ENCODE results near the gene ARHGAP22.

The ARHGAP22 gene

GRCh38 chr10:48590945-48591344 lies 13.9 kb downstream of the ARHGAP22 start:
- DNase-seq (ENCODE audit: low read depth, low spot score), result no peak

- DNase-seq (ENCODE audit: low read depth, low spot score), result no peak
Observed at GRCh38 chr10:48589266-48589665, 15.6 kb downstream of the ARHGAP22 start.

- DNase-seq (ENCODE audit: low read depth, low spot score), result no peak
Observed at GRCh38 chr10:48587819-48588218, 17.1 kb downstream of the ARHGAP22 start.

GRCh38 chr10:48587101-48587500 lies 17.8 kb downstream of the ARHGAP22 start:
- no peak for DNase-seq (ENCODE audit: low read depth, low spot score)

- no peak for DNase-seq (ENCODE audit: low read depth, low spot score)
Observed at GRCh38 chr10:48582970-48583369, 21.9 kb downstream of the ARHGAP22 start.

- no peak for DNase-seq (ENCODE audit: low read depth, low spot score)
Observed at GRCh38 chr10:48580236-48580635, 24.6 kb downstream of the ARHGAP22 start.

GRCh38 chr10:48579251-48579960 lies 25.5 kb downstream of the ARHGAP22 start:
- DNase-seq (ENCODE audit: low read depth, low spot score), result no peak

- DNase-seq (ENCODE audit: low read depth, low spot score), result no peak
Observed at GRCh38 chr10:48577158-48577557, 27.7 kb downstream of the ARHGAP22 start.

GRCh38 chr10:48576501-48576900 lies 28.4 kb downstream of the ARHGAP22 start:
- no peak for DNase-seq (ENCODE audit: low read depth, low spot score)

- DNase-seq (ENCODE audit: low read depth, low spot score), result no peak
Observed at GRCh38 chr10:48575901-48576300, 29.0 kb downstream of the ARHGAP22 start.

- DNase-seq (ENCODE audit: low read depth, low spot score), result no peak
Observed at GRCh38 chr10:48574817-48575380, 30.0 kb downstream of the ARHGAP22 start.

- DNase-seq (ENCODE audit: low read depth, low spot score), result no peak
Observed at GRCh38 chr10:48574322-48574796, 30.5 kb downstream of the ARHGAP22 start.

- DNase-seq (ENCODE audit: low read depth, low spot score), result no peak
Observed at GRCh38 chr10:48573045-48573444, 31.8 kb downstream of the ARHGAP22 start.

GRCh38 chr10:48572414-48572813 lies 32.5 kb downstream of the ARHGAP22 start:
- DNase-seq (ENCODE audit: low read depth, low spot score), result no peak

GRCh38 chr10:48568546-48568945 lies 36.3 kb downstream of the ARHGAP22 start:
- no peak for DNase-seq (ENCODE audit: low read depth, low spot score)

GRCh38 chr10:48568131-48568530 lies 36.7 kb downstream of the ARHGAP22 start:
- no peak for DNase-seq (ENCODE audit: low read depth, low spot score)

GRCh38 chr10:48567346-48567745 lies 37.5 kb downstream of the ARHGAP22 start:
- DNase-seq (ENCODE audit: low read depth, low spot score), result no peak

GRCh38 chr10:48564466-48565160 lies 40.3 kb downstream of the ARHGAP22 start:
- no peak for DNase-seq (ENCODE audit: low read depth, low spot score)

GRCh38 chr10:48557511-48558123 lies 47.3 kb downstream of the ARHGAP22 start:
- no peak for DNase-seq (ENCODE audit: low read depth, low spot score)

- no peak for DNase-seq (ENCODE audit: low read depth, low spot score)
Observed at GRCh38 chr10:48556713-48557112, 48.2 kb downstream of the ARHGAP22 start.

GRCh38 chr10:48556065-48556464 lies 48.8 kb downstream of the ARHGAP22 start:
- no peak for DNase-seq (ENCODE audit: low read depth, low spot score)

- no peak for DNase-seq (ENCODE audit: low read depth, low spot score)
Observed at GRCh38 chr10:48555310-48556042, 49.4 kb downstream of the ARHGAP22 start.

All from iPS DF 19.7 (cell line).